Endothelial cell of umbilical vein (primary cell): ENCODE data around the gene ZDHHC17. TPM values are rescaled to one million over a fixed set of nuclear protein-coding genes. Genes with fewer than 3 reads are reported as not detected.

ENCODE experiments used
- BruUV-seq: library from RNA; stranded (reverse); fragments of 400-500 nt; replicated peaks from 2 replicates; lab custom pipeline; 2021; lab: Mats Ljungman, UMichigan
- CTCF ChIA-PET: fragments of 300-600, 350-600 bp; sonication (Branson Sonifier 250); formaldehyde crosslinking; loops from one replicate; lab custom pipeline; 2021; ENCODE audit warnings: antibody characterized with exemption, inconsistent platforms; lab: Charles Lee
- POLR2A ChIA-PET: fragments of 300-600, 350-600 bp; sonication (Branson Sonifier 250); formaldehyde crosslinking; loops from one replicate; lab custom pipeline; 2021; ENCODE audit warnings: antibody characterized with exemption, inconsistent platforms; lab: Charles Lee
- DNase-seq: peaks from one replicate; pipeline ENCODE4 v3.0.0-alpha.2; 2011; ENCODE audit warnings: low read depth, low spot score
- FAIRE-seq: peaks from 2 replicates; lab custom pipeline; 2011; peaks lifted over from hg19 to GRCh38; lab: Jason Lieb, UNC
- H2AFZ ChIP-seq: 2 replicates; pipeline ENCODE4 v1.6.0; 2012; ENCODE audit warnings: low read depth, low read length, control low read depth, inconsistent platforms
- H3K27ac ChIP-seq: 2 replicates; pipeline ENCODE4 v1.5.1; 2011; ENCODE audit warnings: low read depth, mild to moderate bottlenecking, control low read depth, low read length, moderate library complexity; ENCODE audit not compliant: insufficient read depth
- H3K27me3 ChIP-seq, 2 experiments: 2 replicates each; pipeline versions ENCODE4 v1.6.0 to v1.6.1; 2011; ENCODE audit warnings: low read length in 2 of 2, mixed read lengths in 1 of 2; ENCODE audit not compliant: control insufficient read depth in 2 of 2, insufficient read depth in 2 of 2
- H3K36me3 ChIP-seq, 2 experiments: 2 replicates in 1 of 2; 3 replicates in 1 of 2; pipeline ENCODE4 v1.5.1; 2011; ENCODE audit warnings: low read length in 2 of 2, mild to moderate bottlenecking in 1 of 2, moderate library complexity in 1 of 2; ENCODE audit not compliant: control insufficient read depth in 2 of 2, insufficient read depth in 2 of 2; ENCODE audit errors: extremely low read depth in 1 of 2
- H3K4me1 ChIP-seq: 3 replicates; pipeline ENCODE4 v1.5.1; 2011; ENCODE audit warnings: mild to moderate bottlenecking, low read length; ENCODE audit not compliant: control insufficient read depth, insufficient read depth; ENCODE audit errors: extremely low read depth
- H3K4me2 ChIP-seq: 2 replicates; pipeline ENCODE4 v1.6.1; 2011; ENCODE audit warnings: low read length, control low read depth, mixed read lengths; ENCODE audit not compliant: insufficient read depth
- H3K4me3 ChIP-seq, 3 experiments: fragments of 200-600 bp in 1 of 3; sonication (generic), shearing (Covaris generic) in 1 of 3; replicated peaks in 1 of 3; 2 replicates each; pipeline ENCODE4 v1.5.1; 2011 to 2016; ENCODE audit warnings: control low read depth in 3 of 3, low read length in 3 of 3, mild to moderate bottlenecking in 2 of 3, inconsistent platforms in 1 of 3, low read depth in 1 of 3, moderate library complexity in 1 of 3; ENCODE audit not compliant: insufficient read depth in 1 of 3
- H3K79me2 ChIP-seq: 2 replicates; pipeline ENCODE4 v1.6.0; 2012; ENCODE audit warnings: low read length, inconsistent platforms; ENCODE audit not compliant: control insufficient read depth, insufficient read depth
- H3K9ac ChIP-seq: replicated peaks from 2 replicates; pipeline ENCODE3; 2011; ENCODE audit warnings: low read length, control low read depth; ENCODE audit not compliant: insufficient read depth; ENCODE audit errors: extremely low read depth
- H3K9me1 ChIP-seq: replicated peaks from 3 replicates; pipeline ENCODE4 v1.6.0; 2011; ENCODE audit warnings: mild to moderate bottlenecking, low read length; ENCODE audit not compliant: control insufficient read depth, insufficient read depth; ENCODE audit errors: extremely low read depth
- H3K9me3 ChIP-seq: replicated peaks from 2 replicates; pipeline ENCODE4 v1.5.1; 2012; ENCODE audit warnings: low read length, inconsistent platforms; ENCODE audit not compliant: control insufficient read depth, insufficient read depth
- H4K20me1 ChIP-seq: replicated peaks from 2 replicates; pipeline ENCODE3; 2011; ENCODE audit warnings: mild to moderate bottlenecking, low read length; ENCODE audit not compliant: control insufficient read depth, insufficient read depth; ENCODE audit errors: extremely low read depth
- CTCF ChIP-seq, 2 donors: IDR thresholded peaks; 1 replicate in 1 of 2; 2 replicates in 1 of 2; pipeline ENCODE4 v1.5.1; 2011; ENCODE audit warnings: low read length in 2 of 2, mild to moderate bottlenecking in 2 of 2, moderate library complexity in 2 of 2, control low read depth in 1 of 2, inconsistent platforms in 1 of 2, low read depth in 1 of 2; ENCODE audit not compliant: insufficient read depth in 1 of 2; ENCODE audit errors: extremely low read depth in 1 of 2
- EZH2 ChIP-seq: IDR thresholded peaks from 2 replicates; pipeline ENCODE4 v1.6.1; 2012; ENCODE audit warnings: borderline replicate concordance, low read depth, mild to moderate bottlenecking, moderate library complexity, low read length, inconsistent platforms; ENCODE audit not compliant: severe bottlenecking
- GATA2 ChIP-seq: IDR thresholded peaks from 2 replicates; pipeline ENCODE4 v1.7.0; 2011; ENCODE audit warnings: low read depth, mild to moderate bottlenecking, moderate library complexity, mixed read lengths, low read length; ENCODE audit not compliant: insufficient read length, insufficient read depth
- JUN ChIP-seq: IDR thresholded peaks from 2 replicates; pipeline ENCODE4 v1.6.1; 2011; ENCODE audit warnings: borderline replicate concordance, low read depth; ENCODE audit not compliant: insufficient read length, insufficient read depth
- MYC ChIP-seq: IDR thresholded peaks from one replicate; pipeline ENCODE4 v1.6.1; 2011; ENCODE audit warnings: mild to moderate bottlenecking, low read depth, low read length
- POLR2A ChIP-seq: IDR thresholded peaks from 2 replicates; pipeline ENCODE4 v1.6.1; 2012; ENCODE audit warnings: low read depth, mild to moderate bottlenecking, control low read depth, low read length
- dilution Hi-C: fragments of 300-500 bp; cut with MboI; formaldehyde crosslinking; loops from one replicate; pipeline ENCODE4 v1.15.0; 2019; ENCODE audit warnings: low sequenced_read_pairs; ENCODE audit not compliant: extremely low pct_ligation_motif_present
- intact Hi-C: fragments of 100-400 bp; cut with micrococcal nuclease; formaldehyde crosslinking; loops from one replicate; pipeline ENCODE4 v1.10.0; 2022
- polyA plus RNA-seq, 4 experiments: library from polyadenylated mRNA; depleted of rRNA in 3 of 4; stranded (reverse) in 3 of 4; unstranded in 1 of 4; fragments of >200 nt; gene quantifications; 2 replicates each; pipeline versions ENCODE4 v1.2.1 to v1.2.3, GENCODE V29; 2011 to 2012; ENCODE audit warnings: missing spikeins in 1 of 4
- total RNA-seq: library from RNA; stranded (reverse); gene quantifications from 2 replicates; pipeline ENCODE4 v1.2.3, GENCODE V29; 2021

ZDHHC17 gene
- total and polyA plus RNA-seq, 2 donors (not counting 3 experiments of a cell fraction or from before 2014, with no cell fraction given) = 21.2 to 26.9 TPM

DNA sequence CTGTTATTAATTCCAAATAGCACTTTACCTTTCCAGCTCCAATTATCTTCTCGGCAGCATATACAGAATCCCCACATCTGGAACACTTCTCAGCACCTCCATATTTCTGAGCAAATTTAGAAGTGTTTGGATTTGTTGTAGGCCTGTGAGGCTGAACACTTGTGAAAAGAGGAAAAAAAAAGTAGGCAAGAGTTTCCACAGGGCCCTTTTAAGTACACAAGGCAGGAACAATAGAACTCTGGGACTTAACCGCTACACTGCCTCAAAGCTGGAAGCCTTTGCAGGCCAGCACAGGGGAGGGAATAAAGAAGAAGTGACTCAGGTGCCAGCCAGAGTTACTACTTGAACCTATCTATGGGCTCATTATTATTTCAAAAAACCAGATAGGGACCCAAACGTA lies 96.3 kb downstream of the ZDHHC17 start:
- no peaks in the 10 kb centered on the region for H3K4me1 ChIP-seq
- no peak for DNase-seq
- no peaks in the 10 kb centered on the region for H3K79me2 ChIP-seq
- H3K36me3 ChIP-seq = no peaks in the 10 kb centered on the region
- dilution Hi-C loops (no loop called here), intact Hi-C loops (no loop called here)
- no TSS peak for BruUV-seq
- H3K9ac ChIP-seq = no peak overlapping the region
- H3K27me3 ChIP-seq = no peaks in the 10 kb centered on the region
- H3K9me1 ChIP-seq = no peaks in the 10 kb centered on the region
- TF ChIP-seq JUN (no peak), EZH2 (no peak), CTCF (IDR thresholded peaks at IDR 0.05; ENCODE audit: extremely low read depth in 1 of 2, insufficient read depth in 1 of 2, low read depth in 1 of 2, low read length in 2 of 2) (no peak), GATA2 (no peak), POLR2A (no peak), MYC (no peak)
- no peak overlapping the region for H3K4me2 ChIP-seq
- FAIRE-seq = no peak
- ChIA-PET CTCF (no interaction called here), POLR2A (interaction anchor here (0.6 kb wide), 1 partner anchor 38 kb away, joined by 7 read pairs; no protein-coding TSS in a partner anchor)
- no peak overlapping the region for H3K4me3 ChIP-seq
- peaks cover 2% of the 10 kb centered on the region for H3K9me3 ChIP-seq
- H3K27ac ChIP-seq = no peak overlapping the region
- H2AFZ ChIP-seq = no peak overlapping the region
- no peaks in the 10 kb centered on the region for H4K20me1 ChIP-seq
